Gastroesophageal sphincter (tissue), 3 donors: Measurements from ENCODE around the gene TSPO.

ENCODE experiments used
- CTCF ChIP-seq, 4 experiments: fragments of 200-600 bp in 2 of 4; fragments of 450-650 bp in 2 of 4; sonication (generic) in 1 of 4; IDR thresholded peaks; one replicate each; pipeline ENCODE4 v1.5.1; 2017 to 2019; ENCODE audit warnings: antibody characterized with exemption in 4 of 4, mild to moderate bottlenecking in 2 of 4, moderate library complexity in 2 of 4
- EP300 ChIP-seq: sonication (generic); formaldehyde crosslinking; IDR thresholded peaks from one replicate; pipeline ENCODE4 v1.6.1; 2017; ENCODE audit warnings: antibody characterized with exemption, mild to moderate bottlenecking
- POLR2A ChIP-seq, 2 donors: fragments of 450-650 bp; IDR thresholded peaks; one replicate each; pipeline ENCODE4 v1.6.1; 2017; ENCODE audit warnings: antibody characterized with exemption in 2 of 2, mild to moderate bottlenecking in 2 of 2, moderate library complexity in 1 of 2
- POLR2AphosphoS5 ChIP-seq: sonication (generic); formaldehyde crosslinking; IDR thresholded peaks from one replicate; pipeline ENCODE4 v1.6.1; 2017; ENCODE audit warnings: antibody characterized with exemption

GRCh38 chr22:43200031-43200430, 48.7 kb downstream of the TSPO start:
- TF ChIP-seq POLR2AphosphoS5 (no peak), CTCF (IDR thresholded peaks at IDR 0.05) (no peak), POLR2A (IDR thresholded peaks at IDR 0.05) (no peak), EP300 (no peak)
